HepG2 (cell line): ENCODE measurements around the gene AUNIP. TPM values are rescaled to one million over a fixed set of nuclear protein-coding genes. Genes with fewer than 3 reads are reported as not detected.

Source experiments
- GABPA ChIP-seq, 2 experiments: IDR thresholded peaks; 2 replicates each; pipeline ENCODE4 v1.6.1; 2011 to 2016; ENCODE audit warnings: low read depth in 2 of 2, low read length in 1 of 2, missing biosample characterization in 1 of 2, missing genetic modification characterization in 1 of 2
- KDM5B ChIP-seq: sonication (generic); formaldehyde crosslinking; IDR thresholded peaks from 2 replicates; pipeline ENCODE4 v1.4.0; 2020; ENCODE audit warnings: missing genetic modification reagents, mild to moderate bottlenecking, borderline replicate concordance
- NFE2L2 ChIP-seq: fragments of 150-350 bp; IDR thresholded peaks from 2 replicates; pipeline ENCODE4 v1.6.1; 2014; ENCODE audit warnings: low read length
- PLRG1 ChIP-seq: fragments of 450-650 bp; conservative IDR thresholded peaks from 2 replicates; pipeline ENCODE4 v1.6.1; 2016
- RBFOX2 ChIP-seq: fragments of 200-400 bp; formaldehyde crosslinking; IDR thresholded peaks from 2 replicates; pipeline ENCODE4 v1.6.1; 2017; ENCODE audit warnings: low read depth, mild to moderate bottlenecking, low read length
- SOX6 ChIP-seq, 2 experiments: fragments of 450-650 bp in 1 of 2; sonication (generic) in 1 of 2; formaldehyde crosslinking in 1 of 2; IDR thresholded peaks; 2 replicates each; pipeline versions ENCODE4 v1.4.0 to v1.6.1; 2017 to 2020; ENCODE audit warnings: antibody characterized with exemption in 1 of 2, mild to moderate bottlenecking in 1 of 2, missing genetic modification reagents in 1 of 2
- TEAD2 ChIP-seq: sonication (generic); formaldehyde crosslinking; IDR thresholded peaks from 2 replicates; pipeline ENCODE4 v1.9.0; 2021; ENCODE audit warnings: missing genetic modification reagents
- TSC22D2 ChIP-seq: sonication (generic); formaldehyde crosslinking; IDR thresholded peaks from 2 replicates; pipeline ENCODE4 v1.5.1; 2020; ENCODE audit warnings: missing genetic modification reagents, mild to moderate bottlenecking, borderline replicate concordance
- ZNF317 ChIP-seq: sonication (generic); formaldehyde crosslinking; IDR thresholded peaks from 2 replicates; pipeline ENCODE4 v1.5.0; 2020; ENCODE audit warnings: mild to moderate bottlenecking, missing genetic modification reagents
- ZNF484 ChIP-seq: sonication (generic); formaldehyde crosslinking; IDR thresholded peaks from 2 replicates; pipeline ENCODE4 v1.5.1; 2020; ENCODE audit warnings: mild to moderate bottlenecking, low read depth, missing genetic modification reagents, borderline replicate concordance
- ZNF749 ChIP-seq: sonication (generic); formaldehyde crosslinking; IDR thresholded peaks from 2 replicates; pipeline ENCODE4 v1.8.0; 2022; ENCODE audit warnings: mild to moderate bottlenecking, missing genetic modification reagents, moderate library complexity, borderline replicate concordance
- ZNF841 ChIP-seq: sonication (generic); formaldehyde crosslinking; IDR thresholded peaks from 2 replicates; pipeline ENCODE4 v1.8.1; 2023; ENCODE audit warnings: missing genetic modification reagents, borderline replicate concordance
- ZNF850 ChIP-seq: sonication (generic); formaldehyde crosslinking; conservative IDR thresholded peaks from 2 replicates; pipeline ENCODE4 v1.9.0; 2021; ENCODE audit warnings: mild to moderate bottlenecking, missing genetic modification reagents
- polyA plus RNA-seq, 8 experiments: library from polyadenylated mRNA; depleted of rRNA in 3 of 8; stranded (reverse) in 7 of 8; unstranded in 1 of 8; fragments of >200 nt; fragmentation: Illumina TruSeq in 4 of 8; extraction: Trizol in 4 of 8; gene quantifications; 2 replicates each; pipeline versions ENCODE4 v1.2.1 to v1.2.3, GENCODE V29; 2011 to 2016; ENCODE audit warnings: low read depth in 4 of 8, missing spikeins in 1 of 8, mixed read lengths in 1 of 8; ENCODE audit not compliant: insufficient read depth in 1 of 8
- total RNA-seq, 5 experiments: library from RNA; depleted of rRNA; stranded (reverse); fragments of >200 nt; fragmentation: Illumina TruSeq; extraction: Trizol; gene quantifications; 2 replicates each; pipeline ENCODE4 v1.2.3, GENCODE V29; 2016; ENCODE audit warnings: low read depth in 1 of 5
- TF ChIP-seq, protein P1 (sequence below): sonication (generic); formaldehyde crosslinking; IDR thresholded peaks from 2 replicates; pipeline ENCODE4 v1.5.1; 2020; ENCODE audit warnings: mild to moderate bottlenecking, missing genetic modification reagents, moderate library complexity
- TF ChIP-seq, protein P2 (sequence below): sonication (generic); formaldehyde crosslinking; conservative IDR thresholded peaks from 2 replicates; pipeline ENCODE4 v1.4.0; 2020; ENCODE audit warnings: missing genetic modification reagents
- TF ChIP-seq, protein P3 (sequence below): IDR thresholded peaks from 2 replicates; pipeline ENCODE4 v1.6.1; 2012; ENCODE audit warnings: inconsistent platforms

The AUNIP gene
- total and polyA plus RNA-seq, 2 of the 13 experiments (the other 11 are each of a cell fraction or from before 2014, with no cell fraction given) = 3.8 to 12.3 TPM

- TF ChIP-seq, protein P1, sequence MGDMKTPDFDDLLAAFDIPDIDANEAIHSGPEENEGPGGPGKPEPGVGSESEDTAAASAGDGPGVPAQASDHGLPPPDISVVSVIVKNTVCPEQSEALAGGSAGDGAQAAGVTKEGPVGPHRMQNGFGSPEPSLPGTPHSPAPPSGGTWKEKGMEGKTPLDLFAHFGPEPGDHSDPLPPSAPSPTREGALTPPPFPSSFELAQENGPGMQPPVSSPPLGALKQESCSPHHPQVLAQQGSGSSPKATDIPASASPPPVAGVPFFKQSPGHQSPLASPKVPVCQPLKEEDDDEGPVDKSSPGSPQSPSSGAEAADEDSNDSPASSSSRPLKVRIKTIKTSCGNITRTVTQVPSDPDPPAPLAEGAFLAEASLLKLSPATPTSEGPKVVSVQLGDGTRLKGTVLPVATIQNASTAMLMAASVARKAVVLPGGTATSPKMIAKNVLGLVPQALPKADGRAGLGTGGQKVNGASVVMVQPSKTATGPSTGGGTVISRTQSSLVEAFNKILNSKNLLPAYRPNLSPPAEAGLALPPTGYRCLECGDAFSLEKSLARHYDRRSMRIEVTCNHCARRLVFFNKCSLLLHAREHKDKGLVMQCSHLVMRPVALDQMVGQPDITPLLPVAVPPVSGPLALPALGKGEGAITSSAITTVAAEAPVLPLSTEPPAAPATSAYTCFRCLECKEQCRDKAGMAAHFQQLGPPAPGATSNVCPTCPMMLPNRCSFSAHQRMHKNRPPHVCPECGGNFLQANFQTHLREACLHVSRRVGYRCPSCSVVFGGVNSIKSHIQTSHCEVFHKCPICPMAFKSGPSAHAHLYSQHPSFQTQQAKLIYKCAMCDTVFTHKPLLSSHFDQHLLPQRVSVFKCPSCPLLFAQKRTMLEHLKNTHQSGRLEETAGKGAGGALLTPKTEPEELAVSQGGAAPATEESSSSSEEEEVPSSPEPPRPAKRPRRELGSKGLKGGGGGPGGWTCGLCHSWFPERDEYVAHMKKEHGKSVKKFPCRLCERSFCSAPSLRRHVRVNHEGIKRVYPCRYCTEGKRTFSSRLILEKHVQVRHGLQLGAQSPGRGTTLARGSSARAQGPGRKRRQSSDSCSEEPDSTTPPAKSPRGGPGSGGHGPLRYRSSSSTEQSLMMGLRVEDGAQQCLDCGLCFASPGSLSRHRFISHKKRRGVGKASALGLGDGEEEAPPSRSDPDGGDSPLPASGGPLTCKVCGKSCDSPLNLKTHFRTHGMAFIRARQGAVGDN (CRISPR knock-in tag) = peak; percentile 70
- TF ChIP-seq ZNF317 (CRISPR knock-in tag) (peak; percentile 46; the same call in 1 of the 2 replicates), ZNF749 (CRISPR knock-in tag) (peak; percentile 39; the same call in 1 of the 2 replicates), GABPA (IDR thresholded peaks at IDR 0.05; ENCODE audit: low read depth, low read length) (no peak), GABPA (CRISPR knock-in tag; IDR thresholded peaks at IDR 0.05; ENCODE audit: low read depth) (no peak), SOX6 (IDR thresholded peaks at IDR 0.05) (no peak), SOX6 (CRISPR knock-in tag; IDR thresholded peaks at IDR 0.05) (0 out of 2 replicates have a peak, but pooled peaks have one; percentile 40), RBFOX2 (peak; percentile 86), TSC22D2 (CRISPR knock-in tag) (no peak), PLRG1 (no peak), NFE2L2 (no peak), ZNF841 (no peak), ZNF484 (CRISPR knock-in tag) (no peak), KDM5B (CRISPR knock-in tag) (peak; percentile 27; the same call in 1 of the 2 replicates), ZNF850 (CRISPR knock-in tag) (no peak), TEAD2 (no peak)
- TF ChIP-seq, protein P2, sequence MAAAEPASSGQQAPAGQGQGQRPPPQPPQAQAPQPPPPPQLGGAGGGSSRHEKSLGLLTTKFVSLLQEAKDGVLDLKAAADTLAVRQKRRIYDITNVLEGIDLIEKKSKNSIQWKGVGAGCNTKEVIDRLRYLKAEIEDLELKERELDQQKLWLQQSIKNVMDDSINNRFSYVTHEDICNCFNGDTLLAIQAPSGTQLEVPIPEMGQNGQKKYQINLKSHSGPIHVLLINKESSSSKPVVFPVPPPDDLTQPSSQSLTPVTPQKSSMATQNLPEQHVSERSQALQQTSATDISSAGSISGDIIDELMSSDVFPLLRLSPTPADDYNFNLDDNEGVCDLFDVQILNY (CRISPR knock-in tag) = 0 out of 2 replicates have a peak, but pooled peaks have one; percentile 58
- TF ChIP-seq, protein P3, sequence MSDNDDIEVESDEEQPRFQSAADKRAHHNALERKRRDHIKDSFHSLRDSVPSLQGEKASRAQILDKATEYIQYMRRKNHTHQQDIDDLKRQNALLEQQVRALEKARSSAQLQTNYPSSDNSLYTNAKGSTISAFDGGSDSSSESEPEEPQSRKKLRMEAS = peak; percentile 84
Measured at GRCh38 chr1:25905680-25906643, 46.7 kb upstream of the AUNIP start, which contains the start of gene STMN1 (continued).
